PC-3 (cell line): ENCODE data around the gene UCN3.

Experiments used
- EZH2 ChIP-seq: fragments of 300-600 bp; sonication (generic); IDR thresholded peaks from one replicate; pipeline ENCODE4 v1.6.1; 2017; ENCODE audit warnings: antibody characterized with exemption, mild to moderate bottlenecking, low read length; ENCODE audit not compliant: unreplicated experiment
- EZH2phosphoT487 ChIP-seq: fragments of 300-600 bp; sonication (generic); IDR thresholded peaks from 2 replicates; pipeline ENCODE4 v1.6.1; 2018; ENCODE audit warnings: mild to moderate bottlenecking, antibody characterized with exemption, low read length, borderline replicate concordance
- TF ChIP-seq, protein P1 (sequence below): fragments of 300-600 bp; sonication (generic); conservative IDR thresholded peaks from 2 replicates; pipeline ENCODE4 v1.5.1; 2017; ENCODE audit warnings: antibody characterized with exemption, low read depth, mild to moderate bottlenecking, low read length

DNA sequence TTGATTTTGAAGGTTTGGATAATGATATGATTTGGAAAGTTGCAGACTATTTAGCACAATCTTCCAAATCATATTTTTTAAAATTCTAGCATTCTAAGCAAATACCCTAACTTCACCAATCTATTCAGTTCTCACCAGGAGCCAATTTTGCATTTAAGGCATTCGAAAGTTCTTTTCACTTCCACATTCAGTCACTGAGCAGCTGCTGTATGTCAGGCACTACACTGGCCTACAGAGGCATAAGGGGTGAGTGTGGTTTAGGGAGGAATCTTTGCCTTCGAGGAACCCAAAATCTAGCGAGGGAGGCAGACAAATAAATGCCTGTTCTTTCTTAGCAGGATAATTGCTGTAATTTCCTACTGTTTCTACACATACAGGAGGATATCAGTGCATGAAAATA lies 10.7 kb upstream of the UCN3 start:
- TF ChIP-seq, protein P1, sequence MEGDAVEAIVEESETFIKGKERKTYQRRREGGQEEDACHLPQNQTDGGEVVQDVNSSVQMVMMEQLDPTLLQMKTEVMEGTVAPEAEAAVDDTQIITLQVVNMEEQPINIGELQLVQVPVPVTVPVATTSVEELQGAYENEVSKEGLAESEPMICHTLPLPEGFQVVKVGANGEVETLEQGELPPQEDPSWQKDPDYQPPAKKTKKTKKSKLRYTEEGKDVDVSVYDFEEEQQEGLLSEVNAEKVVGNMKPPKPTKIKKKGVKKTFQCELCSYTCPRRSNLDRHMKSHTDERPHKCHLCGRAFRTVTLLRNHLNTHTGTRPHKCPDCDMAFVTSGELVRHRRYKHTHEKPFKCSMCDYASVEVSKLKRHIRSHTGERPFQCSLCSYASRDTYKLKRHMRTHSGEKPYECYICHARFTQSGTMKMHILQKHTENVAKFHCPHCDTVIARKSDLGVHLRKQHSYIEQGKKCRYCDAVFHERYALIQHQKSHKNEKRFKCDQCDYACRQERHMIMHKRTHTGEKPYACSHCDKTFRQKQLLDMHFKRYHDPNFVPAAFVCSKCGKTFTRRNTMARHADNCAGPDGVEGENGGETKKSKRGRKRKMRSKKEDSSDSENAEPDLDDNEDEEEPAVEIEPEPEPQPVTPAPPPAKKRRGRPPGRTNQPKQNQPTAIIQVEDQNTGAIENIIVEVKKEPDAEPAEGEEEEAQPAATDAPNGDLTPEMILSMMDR, result no peak
- TF ChIP-seq EZH2 (no peak), EZH2phosphoT487 (no peak)
